ENCODE data around the gene MRNIP.

Gene MRNIP

GRCh38 chr5:179862891-179863290 is 4.3 kb upstream of the MRNIP start:
- TF ChIP-seq CTCF (IDR thresholded peaks at IDR 0.05; ENCODE audit: low read depth, low read length, missing control alignments), result no peak
- no peak overlapping the region for H3K4me3 ChIP-seq (ENCODE audit: low read depth, low read length)
- no peak for DNase-seq (ENCODE audit: low read depth)
- in situ Hi-C loops (cut with HindIII; ENCODE audit: low sequenced_read_pairs), result no loop called here

DNA sequence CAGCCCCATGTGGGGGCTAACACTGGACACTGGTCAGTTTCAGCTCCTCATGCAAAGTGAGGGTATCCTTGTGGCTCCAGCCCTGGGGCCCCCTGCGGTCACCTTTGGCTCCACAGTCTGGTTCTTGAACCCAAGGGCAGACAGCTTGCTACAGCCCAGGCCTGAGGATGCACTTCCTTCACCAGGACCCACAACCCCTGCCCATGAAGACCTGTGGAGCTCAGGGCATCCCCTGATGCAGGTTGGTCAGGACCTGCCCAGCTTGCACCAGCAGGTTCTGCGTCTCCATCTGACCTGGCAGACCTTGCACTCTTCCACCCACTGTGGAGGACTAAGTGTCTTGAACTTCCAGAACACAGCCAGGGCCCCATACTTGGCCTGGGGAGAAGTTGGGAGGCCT is 3.7 kb upstream of the MRNIP start:
- TF ChIP-seq CTCF (IDR thresholded peaks at IDR 0.05; ENCODE audit: low read depth, low read length, missing control alignments), result no peak
- no peak overlapping the region for H3K4me3 ChIP-seq (ENCODE audit: low read depth, low read length)
- in situ Hi-C loops (cut with HindIII; ENCODE audit: low sequenced_read_pairs), result no loop called here
- no peak for DNase-seq (ENCODE audit: low read depth)

DNA sequence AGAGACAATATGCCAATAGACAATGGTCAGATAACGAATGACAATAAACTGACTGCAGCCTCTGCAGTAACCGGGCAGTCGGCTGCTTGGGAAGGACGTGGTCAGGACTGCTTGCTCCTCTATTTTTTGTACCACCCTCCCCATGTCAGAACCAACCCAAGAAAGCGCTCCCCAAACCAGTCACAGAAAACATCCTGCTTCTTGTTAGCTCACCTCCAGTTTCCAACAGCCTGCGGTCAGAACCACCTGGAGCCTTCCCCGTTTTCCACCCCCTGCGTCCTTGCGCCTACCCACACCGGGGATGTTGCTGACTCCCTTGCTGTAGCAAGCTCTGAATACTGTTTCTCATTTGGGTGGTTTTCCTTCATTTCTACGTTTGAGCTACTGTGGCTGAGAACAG is 1.7 kb upstream of the MRNIP start:
- H3K4me3 ChIP-seq (ENCODE audit: low read depth, low read length), result no peak overlapping the region
- in situ Hi-C loops (cut with HindIII; ENCODE audit: low sequenced_read_pairs), result no loop called here
- DNase-seq (ENCODE audit: low read depth), result no peak
- TF ChIP-seq CTCF (IDR thresholded peaks at IDR 0.05; ENCODE audit: low read depth, low read length, missing control alignments), result no peak

- no peak for DNase-seq (ENCODE audit: low read depth)
- in situ Hi-C loops (cut with HindIII; ENCODE audit: low sequenced_read_pairs), result no loop called here
- no peak for TF ChIP-seq CTCF (IDR thresholded peaks at IDR 0.05; ENCODE audit: low read depth, low read length, missing control alignments)
- H3K4me3 ChIP-seq (ENCODE audit: low read depth, low read length), result peak overlapping the region; percentile 88
Measured at GRCh38 chr5:179858241-179858585, 404 bp downstream of the MRNIP start.

GRCh38 chr5:179854356-179854755 is 4.3 kb downstream of the MRNIP start:
- TF ChIP-seq CTCF (IDR thresholded peaks at IDR 0.05; ENCODE audit: low read depth, low read length, missing control alignments), result no peak
- no peak overlapping the region for H3K4me3 ChIP-seq (ENCODE audit: low read depth, low read length)
- no peak for DNase-seq (ENCODE audit: low read depth)
- in situ Hi-C loops (cut with HindIII; ENCODE audit: low sequenced_read_pairs), result no loop called here

DNA sequence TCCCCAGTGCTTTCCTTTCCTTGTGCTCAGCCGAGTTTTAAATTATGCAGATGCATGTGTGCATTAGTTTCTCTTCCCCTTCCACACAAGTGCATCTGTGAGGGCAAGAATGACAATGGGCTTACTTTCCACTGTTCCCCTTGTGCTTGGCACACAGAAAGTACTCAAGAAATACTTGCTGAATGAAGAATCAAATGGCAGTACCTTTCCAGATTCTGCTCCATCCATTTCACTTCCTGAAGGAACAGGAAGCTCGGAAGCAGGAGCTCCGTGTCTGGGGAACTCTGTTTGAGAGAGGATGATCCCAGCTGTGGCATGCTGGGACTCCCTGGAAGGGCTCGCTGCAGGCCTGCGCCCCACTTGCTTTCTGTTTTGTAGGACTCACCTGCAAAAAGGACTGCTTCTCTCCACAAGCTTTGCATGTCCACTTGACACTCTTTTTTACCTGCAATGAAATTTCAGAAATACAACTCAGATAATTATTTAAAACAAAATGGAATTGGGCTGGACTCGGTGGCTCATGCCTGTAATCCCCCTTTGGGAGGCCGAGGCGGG is 5.5 kb downstream of the MRNIP start:
- no peak for DNase-seq (ENCODE audit: low read depth)
- no peak for TF ChIP-seq CTCF (IDR thresholded peaks at IDR 0.05; ENCODE audit: low read depth, low read length, missing control alignments)
- in situ Hi-C loops (cut with HindIII; ENCODE audit: low sequenced_read_pairs), result no loop called here
- H3K4me3 ChIP-seq (ENCODE audit: low read depth, low read length), result no peak overlapping the region

- in situ Hi-C loops (cut with HindIII; ENCODE audit: low sequenced_read_pairs), result no loop called here
- no peak overlapping the region for H3K4me3 ChIP-seq (ENCODE audit: low read depth, low read length)
- no peak for DNase-seq (ENCODE audit: low read depth)
- no peak for TF ChIP-seq CTCF (IDR thresholded peaks at IDR 0.05; ENCODE audit: low read depth, low read length, missing control alignments)
Measured at GRCh38 chr5:179841621-179842020, 17.0 kb downstream of the MRNIP start.

Data from astrocyte of the cerebellum (primary cell).